Measurements from ENCODE around the gene KLRD1.
"Not testable (repeated sequence)": the region's sequence is repeated elsewhere in the genome, so short reads cannot be mapped to it uniquely, and the experiment has no call there.

The KLRD1 gene

GRCh38 chr12:10339053-10339840 lies 31.6 kb downstream of the KLRD1 start:
- H3K27me3 ChIP-seq (replicated peaks; ENCODE audit: control insufficient read depth, insufficient read depth, low read length): no peaks in the 10 kb centered on the region
- no peak for DNase-seq (ENCODE audit: extremely low read depth, insufficient read length)
- H3K36me3 ChIP-seq (ENCODE audit: control insufficient read depth, insufficient read depth, low read length): no peaks in the 10 kb centered on the region
- H3K4me3 ChIP-seq (replicated peaks; ENCODE audit: low read depth, low read length): no peak overlapping the region
- TF ChIP-seq CTCF (IDR thresholded peaks at IDR 0.05; ENCODE audit: insufficient read depth, low read length, poor library complexity, severe bottlenecking): no peak

- H3K4me3 ChIP-seq (replicated peaks; ENCODE audit: low read depth, low read length); H3K27me3 ChIP-seq (replicated peaks; ENCODE audit: control insufficient read depth, insufficient read depth, low read length); DNase-seq (ENCODE audit: extremely low read depth, insufficient read length); H3K36me3 ChIP-seq (ENCODE audit: control insufficient read depth, insufficient read depth, low read length): not testable (repeated sequence)
These were observed 33.3 kb downstream of the KLRD1 start for GRCh38 chr12:10340946-10341345.

- H3K4me3 ChIP-seq (replicated peaks; ENCODE audit: low read depth, low read length): no peak overlapping the region
- DNase-seq (ENCODE audit: extremely low read depth, insufficient read length): no peak
These were observed 34.3 kb downstream of the KLRD1 start for GRCh38 chr12:10341892-10342509.

GRCh38 chr12:10351457-10351856 lies 43.8 kb downstream of the KLRD1 start:
- not testable (repeated sequence) for DNase-seq (ENCODE audit: extremely low read depth, insufficient read length); H3K4me3 ChIP-seq (replicated peaks; ENCODE audit: low read depth, low read length); H3K36me3 ChIP-seq (ENCODE audit: control insufficient read depth, insufficient read depth, low read length); H3K27me3 ChIP-seq (replicated peaks; ENCODE audit: control insufficient read depth, insufficient read depth, low read length)

More at GRCh38 chr12:10341892-10342509, 34.3 kb downstream of the KLRD1 start:
- TF ChIP-seq CTCF (IDR thresholded peaks at IDR 0.05; ENCODE audit: insufficient read depth, low read length, poor library complexity, severe bottlenecking): no peak
- no peaks in the 10 kb centered on the region for H3K36me3 ChIP-seq (ENCODE audit: control insufficient read depth, insufficient read depth, low read length)
- no peaks in the 10 kb centered on the region for H3K27me3 ChIP-seq (replicated peaks; ENCODE audit: control insufficient read depth, insufficient read depth, low read length)

- TF ChIP-seq CTCF (IDR thresholded peaks at IDR 0.05; ENCODE audit: insufficient read depth, low read length, poor library complexity, severe bottlenecking): no peak
- Histone ChIP-seq H3K4me3 (replicated peaks; ENCODE audit: low read depth, low read length) (no peak overlapping the region), H3K27me3 (replicated peaks; ENCODE audit: control insufficient read depth, insufficient read depth, low read length) (no peaks in the 10 kb centered on the region), H3K36me3 (ENCODE audit: control insufficient read depth, insufficient read depth, low read length) (no peaks in the 10 kb centered on the region)
- no peak for DNase-seq (ENCODE audit: extremely low read depth, insufficient read length)
These were observed 46.4 kb downstream of the KLRD1 start for GRCh38 chr12:10354071-10354470.

- H3K36me3 ChIP-seq (ENCODE audit: control insufficient read depth, insufficient read depth, low read length): no peaks in the 10 kb centered on the region
- H3K4me3 ChIP-seq (replicated peaks; ENCODE audit: low read depth, low read length): no peak overlapping the region
- TF ChIP-seq CTCF (IDR thresholded peaks at IDR 0.05; ENCODE audit: insufficient read depth, low read length, poor library complexity, severe bottlenecking): no peak
- no peaks in the 10 kb centered on the region for H3K27me3 ChIP-seq (replicated peaks; ENCODE audit: control insufficient read depth, insufficient read depth, low read length)
- no peak for DNase-seq (ENCODE audit: extremely low read depth, insufficient read length)
These were observed 46.8 kb downstream of the KLRD1 start for GRCh38 chr12:10354502-10354901.
